ENCODE data around the gene CAMK2N1.

CAMK2N1 gene

GRCh38 chr1:20443703-20444586 lies 42.1 kb downstream of the CAMK2N1 start:
- no peak for DNase-seq (ENCODE audit: low spot score)

GRCh38 chr1:20442920-20443625 lies 42.9 kb downstream of the CAMK2N1 start:
- Histone ChIP-seq H3K27ac (no peak overlapping the region), H3K4me3 (no peak overlapping the region)
- no peak for DNase-seq (ENCODE audit: low spot score)
- TF ChIP-seq CTCF (IDR thresholded peaks at IDR 0.05) = no peak

More at GRCh38 chr1:20443703-20444586, 42.1 kb downstream of the CAMK2N1 start:
- TF ChIP-seq CTCF (IDR thresholded peaks at IDR 0.05) = no peak
- Histone ChIP-seq H3K4me3 (no peak overlapping the region), H3K27ac (no peak overlapping the region)

- TF ChIP-seq CTCF (IDR thresholded peaks at IDR 0.05) = no peak
- Histone ChIP-seq H3K4me3 (no peak overlapping the region), H3K27ac (no peak overlapping the region)
- no peak for DNase-seq (ENCODE audit: low spot score)
Measured at GRCh38 chr1:20440785-20441200, 45.2 kb downstream of the CAMK2N1 start.

- no peak for DNase-seq (ENCODE audit: low spot score)
- Histone ChIP-seq H3K27ac (no peak overlapping the region), H3K4me3 (no peak overlapping the region)
- TF ChIP-seq CTCF (IDR thresholded peaks at IDR 0.05) = no peak
Measured at GRCh38 chr1:20439282-20439681, 46.7 kb downstream of the CAMK2N1 start.

- Histone ChIP-seq H3K4me3 (no peak overlapping the region), H3K27ac (no peak overlapping the region)
- no peak for TF ChIP-seq CTCF (IDR thresholded peaks at IDR 0.05)
- DNase-seq (ENCODE audit: low spot score) = no peak
Measured at GRCh38 chr1:20437640-20438039, 48.4 kb downstream of the CAMK2N1 start.

GRCh38 chr1:20432891-20433290 lies 53.1 kb downstream of the CAMK2N1 start:
- no peak for DNase-seq (ENCODE audit: low spot score)
- Histone ChIP-seq H3K27ac (no peak overlapping the region), H3K4me3 (no peak overlapping the region)
- TF ChIP-seq CTCF (IDR thresholded peaks at IDR 0.05) = no peak

Measured in coronary artery (tissue), 2 donors.